Activated T-helper 1 cell treated with Interleukin-2 at 50 U/mL for 16 hours (primary cell): ENCODE data around the gene DLGAP1.
"Not testable (repeated sequence)": the region's sequence is repeated elsewhere in the genome, so short reads cannot be mapped to it uniquely, and the experiment has no call there.

ENCODE experiments used
- DNase-seq: peaks from one replicate; pipeline ENCODE4 v3.0.0-alpha.2; 2020; ENCODE audit warnings: low read depth

The DLGAP1 gene

DNA sequence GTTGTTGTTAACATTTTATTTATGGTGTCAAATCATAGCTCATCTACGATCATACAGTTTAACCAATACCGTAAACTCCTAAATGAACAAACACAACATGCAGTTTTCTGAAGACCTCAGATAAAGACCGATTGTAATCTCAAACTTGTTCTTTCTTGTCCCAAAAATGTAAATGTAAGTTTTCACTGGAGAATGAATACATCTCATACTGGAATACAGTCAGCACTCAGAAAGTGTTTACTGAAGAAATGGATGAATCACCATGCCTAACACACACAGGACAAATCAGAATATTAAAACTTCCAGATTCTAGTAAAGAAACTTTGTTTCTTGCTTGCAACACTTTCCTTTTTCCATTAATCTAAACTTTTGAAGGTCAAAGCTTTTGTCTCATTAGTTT is 380.5 kb downstream of the DLGAP1 start:
- no peak for DNase-seq

DNA sequence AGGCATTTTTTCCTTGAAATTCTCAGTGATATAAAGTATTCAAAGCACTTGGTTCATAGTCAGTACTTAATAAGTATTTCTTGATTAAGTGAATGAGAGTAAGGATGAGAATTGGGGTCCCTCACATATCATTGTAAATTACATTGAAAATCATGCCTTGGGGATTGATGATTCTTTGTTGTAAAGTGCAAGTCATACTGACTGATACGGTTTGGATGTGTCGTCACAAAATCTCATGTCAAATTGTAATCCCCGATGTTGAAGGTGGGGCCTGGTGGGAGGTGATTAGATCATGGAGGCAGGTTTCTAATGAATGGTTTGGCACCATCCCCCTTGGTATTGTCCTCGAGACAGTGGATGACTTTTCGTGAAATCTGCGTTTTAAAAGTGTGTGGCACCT is 385.9 kb downstream of the DLGAP1 start:
- DNase-seq: no peak

GRCh38 chr18:4068552-4069158 is 386.5 kb downstream of the DLGAP1 start:
- DNase-seq: no peak

GRCh38 chr18:4063545-4063944 is 391.6 kb downstream of the DLGAP1 start:
- DNase-seq: no peak

GRCh38 chr18:4060427-4061281 is 394.5 kb downstream of the DLGAP1 start:
- no peak for DNase-seq

GRCh38 chr18:4058179-4058578 is 396.9 kb downstream of the DLGAP1 start:
- no peak for DNase-seq

DNA sequence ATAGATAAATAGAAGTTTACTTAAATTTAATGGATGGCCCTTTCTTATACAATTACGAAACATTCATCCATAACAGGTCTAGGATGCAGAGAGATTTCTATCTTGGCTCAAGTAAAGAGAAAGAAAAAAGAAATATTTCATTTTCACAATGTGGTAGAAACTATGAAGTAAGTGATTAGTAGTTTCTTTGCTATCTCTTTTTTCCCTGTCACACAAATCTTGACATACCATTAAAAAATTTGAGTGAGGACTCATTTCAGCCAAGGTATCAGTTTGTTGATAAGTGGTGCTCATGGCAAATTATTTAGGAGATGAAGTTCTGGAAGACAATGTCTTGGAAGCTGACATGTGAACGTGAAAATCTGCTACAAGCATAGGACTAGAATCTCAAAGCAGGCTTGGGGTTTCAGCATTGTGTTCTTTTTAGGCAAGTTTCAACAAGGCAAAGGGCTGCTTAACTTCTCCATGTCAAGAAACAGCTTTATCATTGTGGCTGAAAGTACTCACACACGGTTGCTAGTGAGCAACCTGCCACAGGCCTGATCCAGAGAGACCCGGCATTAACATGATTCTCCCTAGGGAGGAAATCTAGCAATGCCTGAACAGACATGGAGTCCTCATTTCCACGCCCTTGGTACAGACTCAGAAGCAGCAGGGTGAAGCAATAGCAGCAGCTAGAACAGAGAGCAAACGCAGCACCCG is 414.6 kb downstream of the DLGAP1 start:
- no peak for DNase-seq

- DNase-seq: no peak
These were observed 419.6 kb downstream of the DLGAP1 start for GRCh38 chr18:4035521-4035920.

DNA sequence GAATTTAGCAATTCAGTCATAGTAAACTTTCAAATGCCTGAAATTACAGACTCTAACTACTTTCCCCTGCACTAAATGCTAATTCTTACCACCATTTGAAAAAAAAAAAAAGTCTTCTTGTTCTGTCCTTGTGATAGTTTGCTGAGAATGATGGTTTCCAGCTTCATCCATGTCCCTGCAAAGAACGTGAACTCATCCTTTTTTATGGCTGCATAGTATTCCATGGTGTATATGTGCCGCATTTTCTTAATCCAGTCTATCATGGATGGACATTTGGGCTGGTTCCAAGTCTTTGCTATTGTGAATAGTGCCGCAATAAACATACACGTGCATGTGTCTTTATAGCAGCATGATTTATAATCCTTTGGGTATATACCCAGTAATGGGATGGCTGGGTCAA is 420.3 kb downstream of the DLGAP1 start:
- not testable (repeated sequence) for DNase-seq

DNA sequence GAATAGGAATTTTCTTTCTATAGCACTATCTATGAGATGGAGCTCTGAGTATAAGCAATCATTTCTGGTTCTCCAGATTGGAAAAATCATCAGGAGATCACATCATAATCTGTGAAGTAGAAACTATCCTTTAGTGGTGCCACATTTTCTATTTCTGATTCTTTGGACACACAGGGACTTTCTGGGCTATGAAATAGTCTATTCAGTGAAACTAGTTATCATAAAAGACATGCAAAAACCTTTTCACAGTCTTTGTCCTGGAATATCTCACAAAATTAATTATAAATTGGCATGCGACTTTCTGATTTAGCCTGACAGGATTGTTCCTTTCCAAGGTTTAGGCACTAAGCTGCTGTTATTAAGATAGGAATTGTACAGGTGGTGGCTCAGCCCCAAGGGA is 428.6 kb downstream of the DLGAP1 start:
- no peak for DNase-seq

GRCh38 chr18:4024702-4025101 is 430.4 kb downstream of the DLGAP1 start:
- no peak for DNase-seq

DNA sequence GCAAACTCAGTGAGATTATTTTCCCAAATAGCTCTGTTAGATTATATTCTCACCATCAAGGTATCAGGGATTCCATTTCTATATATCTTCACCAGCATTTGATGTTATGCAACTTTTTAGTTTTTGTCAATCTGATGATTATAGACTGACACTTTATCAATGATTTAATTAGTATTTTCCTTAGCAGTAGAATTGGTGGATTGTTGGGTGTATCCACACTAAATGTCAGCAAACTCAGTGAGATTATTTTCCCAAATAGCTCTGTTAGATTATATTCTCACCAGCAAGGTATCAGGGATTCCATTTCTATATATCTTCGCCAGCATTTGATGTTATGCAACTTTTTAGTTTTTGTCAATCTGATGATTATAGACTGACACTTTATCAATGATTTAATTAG is 432.4 kb downstream of the DLGAP1 start:
- DNase-seq: not testable (repeated sequence)

DNA sequence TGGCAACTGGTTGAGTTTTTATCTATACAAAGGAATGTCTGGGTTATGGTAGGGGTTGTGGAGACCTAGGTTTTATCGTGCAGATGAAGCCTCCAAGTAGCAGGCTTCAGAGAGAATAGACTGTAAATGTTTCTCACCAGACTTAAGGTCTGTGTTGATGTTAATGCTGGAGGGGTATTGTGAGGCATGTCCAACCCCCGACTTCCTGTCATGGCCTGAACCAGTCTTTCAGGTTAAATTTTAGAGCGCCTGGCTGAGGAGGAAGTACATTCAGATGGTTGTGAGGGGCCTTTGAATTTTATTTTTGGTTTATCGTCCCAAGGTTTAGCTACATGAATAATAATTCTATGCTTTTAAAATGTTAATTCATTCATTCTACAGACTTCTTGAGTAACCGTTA is 435.1 kb downstream of the DLGAP1 start:
- no peak for DNase-seq

GRCh38 chr18:4017480-4017879 is 437.6 kb downstream of the DLGAP1 start:
- no peak for DNase-seq

- DNase-seq: no peak
These were observed 438.6 kb downstream of the DLGAP1 start for GRCh38 chr18:4016391-4017049.

- no peak for DNase-seq
These were observed 447.3 kb downstream of the DLGAP1 start for GRCh38 chr18:4007846-4008245.

- no peak for DNase-seq
These were observed 450.8 kb downstream of the DLGAP1 start for GRCh38 chr18:4004183-4004829.

- DNase-seq: no peak
These were observed 456.3 kb downstream of the DLGAP1 start for GRCh38 chr18:3998698-3999333.

DNA sequence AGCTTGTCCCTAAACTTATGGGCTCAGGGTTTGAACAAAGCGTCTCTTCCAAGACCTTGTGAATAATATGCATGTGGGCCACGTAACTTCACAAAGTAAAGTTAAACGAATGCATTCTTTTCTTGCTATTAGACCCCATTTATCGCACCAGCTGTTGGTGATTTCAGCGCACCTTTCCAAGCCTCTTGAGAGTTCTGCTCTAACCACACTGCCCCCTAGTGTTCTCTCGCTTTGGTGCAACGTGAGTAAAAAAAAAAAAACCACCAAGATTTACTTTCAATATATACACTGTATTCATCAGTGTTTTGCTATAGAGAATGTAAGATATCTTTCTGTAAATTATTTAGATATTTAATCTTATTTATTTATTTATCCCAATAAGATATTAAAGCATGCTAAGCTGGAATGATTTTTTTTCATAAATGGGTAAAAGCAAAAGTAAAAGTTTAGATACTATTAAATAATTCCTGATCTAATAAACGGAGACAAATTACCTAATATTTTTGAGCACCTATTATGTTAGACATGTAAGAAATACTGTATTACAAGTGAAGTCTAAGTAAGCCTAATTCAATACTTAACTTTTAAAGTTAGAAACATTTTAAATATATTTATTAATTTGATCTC is 459.5 kb downstream of the DLGAP1 start:
- DNase-seq: no peak

DNA sequence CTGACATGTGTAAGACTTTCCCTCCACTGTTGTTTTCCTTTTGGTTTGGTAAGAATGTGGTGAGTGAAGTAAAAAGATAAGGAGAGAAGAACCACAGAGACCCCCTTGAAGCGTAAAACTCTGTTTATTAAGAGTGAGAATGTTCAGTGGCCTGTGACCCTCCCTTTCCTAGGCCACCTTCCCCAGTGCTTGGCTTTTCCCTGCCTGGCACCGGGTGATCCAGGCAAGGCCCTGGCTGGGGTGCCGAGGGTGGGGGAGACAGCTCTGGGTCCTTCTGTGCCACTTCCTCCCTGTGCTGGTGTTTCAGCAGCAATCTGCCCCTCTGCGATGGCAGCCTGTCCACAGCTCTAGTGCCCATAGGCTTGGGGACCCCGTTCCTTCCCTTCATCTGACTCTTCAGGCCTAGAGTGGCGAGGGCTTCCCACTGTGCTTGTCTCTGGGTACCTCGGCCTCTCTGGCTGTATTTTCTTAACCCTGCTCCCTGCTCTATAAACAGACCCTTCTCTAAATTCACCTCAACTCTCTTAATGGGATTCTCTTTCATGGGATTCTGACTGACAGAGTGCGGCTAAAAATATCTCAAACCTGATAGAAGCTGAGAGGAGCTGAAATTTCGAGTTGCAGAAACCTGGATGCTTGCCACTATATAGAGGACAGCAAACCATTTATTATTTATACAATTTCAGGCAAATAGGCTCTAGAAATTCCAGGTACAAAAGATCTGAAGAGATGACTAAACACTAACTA is 461.0 kb downstream of the DLGAP1 start:
- DNase-seq: no peak
